NCI-H446 (cell line): ENCODE results near the gene DOK6.
"Not testable (repeated sequence)": the region's sequence is repeated elsewhere in the genome, so short reads cannot be mapped to it uniquely, and the experiment has no call there.

ENCODE experiments used
- DNase-seq, 2 experiments: peaks; one replicate each; lab custom pipeline; 2025; lab: John Stamatoyannopoulos, UW

DOK6 gene

GRCh38 chr18:69813559-69813958, 412.9 kb downstream of the DOK6 start:
- no peak for DNase-seq

GRCh38 chr18:69814861-69815385, 414.2 kb downstream of the DOK6 start:
- DNase-seq: no peak

GRCh38 chr18:69817335-69817940, 416.8 kb downstream of the DOK6 start:
- DNase-seq: no peak

GRCh38 chr18:69819460-69819859, 418.8 kb downstream of the DOK6 start:
- DNase-seq: no peak

GRCh38 chr18:69820538-69820937, 419.9 kb downstream of the DOK6 start:
- no peak for DNase-seq

- DNase-seq: no peak
Measured at GRCh38 chr18:69830189-69830588, 429.5 kb downstream of the DOK6 start.

GRCh38 chr18:69834980-69835379, 434.3 kb downstream of the DOK6 start:
- not testable (repeated sequence) for DNase-seq

- no peak for DNase-seq
Measured at GRCh38 chr18:69838003-69838402, 437.3 kb downstream of the DOK6 start.

GRCh38 chr18:69838620-69839411, 438.1 kb downstream of the DOK6 start:
- peak in 1 of 2 experiments; percentile 2 for DNase-seq

- no peak for DNase-seq
Measured at GRCh38 chr18:69839497-69839896, 438.8 kb downstream of the DOK6 start.

- no peak for DNase-seq
Measured at GRCh38 chr18:69840001-69840400, 439.3 kb downstream of the DOK6 start.

GRCh38 chr18:69840445-69840844, 439.8 kb downstream of the DOK6 start:
- no peak for DNase-seq

- DNase-seq: no peak
Measured at GRCh38 chr18:69841117-69841516, 440.4 kb downstream of the DOK6 start.

- no peak for DNase-seq
Measured at GRCh38 chr18:69843015-69843414, 442.3 kb downstream of the DOK6 start.

- DNase-seq: no peak
Measured at GRCh38 chr18:69844656-69845055, 444.0 kb downstream of the DOK6 start.

- peak; percentile 4 to 51 for DNase-seq
Measured at GRCh38 chr18:69845593-69846506, 445.2 kb downstream of the DOK6 start.

GRCh38 chr18:69853051-69853450, 452.4 kb downstream of the DOK6 start:
- DNase-seq: no peak

GRCh38 chr18:69854455-69854854, 453.8 kb downstream of the DOK6 start:
- DNase-seq: no peak

- no peak for DNase-seq
Measured at GRCh38 chr18:69858897-69859296, 458.2 kb downstream of the DOK6 start.

- not testable (repeated sequence) for DNase-seq
Measured at GRCh38 chr18:69864802-69865201, 464.1 kb downstream of the DOK6 start.

- DNase-seq: no peak
Measured at GRCh38 chr18:69865776-69866175, 465.1 kb downstream of the DOK6 start.

GRCh38 chr18:69866212-69866611, 465.5 kb downstream of the DOK6 start:
- no peak for DNase-seq
